NCI-H526 (cell line): ENCODE measurements around the gene PCBP1.
"Not testable (repeated sequence)": the region's sequence is repeated elsewhere in the genome, so short reads cannot be mapped to it uniquely, and the experiment has no call there.

ENCODE experiments used
- DNase-seq, 2 experiments: peaks; one replicate each; lab custom pipeline; 2025; lab: John Stamatoyannopoulos, UW

PCBP1 gene

DNA sequence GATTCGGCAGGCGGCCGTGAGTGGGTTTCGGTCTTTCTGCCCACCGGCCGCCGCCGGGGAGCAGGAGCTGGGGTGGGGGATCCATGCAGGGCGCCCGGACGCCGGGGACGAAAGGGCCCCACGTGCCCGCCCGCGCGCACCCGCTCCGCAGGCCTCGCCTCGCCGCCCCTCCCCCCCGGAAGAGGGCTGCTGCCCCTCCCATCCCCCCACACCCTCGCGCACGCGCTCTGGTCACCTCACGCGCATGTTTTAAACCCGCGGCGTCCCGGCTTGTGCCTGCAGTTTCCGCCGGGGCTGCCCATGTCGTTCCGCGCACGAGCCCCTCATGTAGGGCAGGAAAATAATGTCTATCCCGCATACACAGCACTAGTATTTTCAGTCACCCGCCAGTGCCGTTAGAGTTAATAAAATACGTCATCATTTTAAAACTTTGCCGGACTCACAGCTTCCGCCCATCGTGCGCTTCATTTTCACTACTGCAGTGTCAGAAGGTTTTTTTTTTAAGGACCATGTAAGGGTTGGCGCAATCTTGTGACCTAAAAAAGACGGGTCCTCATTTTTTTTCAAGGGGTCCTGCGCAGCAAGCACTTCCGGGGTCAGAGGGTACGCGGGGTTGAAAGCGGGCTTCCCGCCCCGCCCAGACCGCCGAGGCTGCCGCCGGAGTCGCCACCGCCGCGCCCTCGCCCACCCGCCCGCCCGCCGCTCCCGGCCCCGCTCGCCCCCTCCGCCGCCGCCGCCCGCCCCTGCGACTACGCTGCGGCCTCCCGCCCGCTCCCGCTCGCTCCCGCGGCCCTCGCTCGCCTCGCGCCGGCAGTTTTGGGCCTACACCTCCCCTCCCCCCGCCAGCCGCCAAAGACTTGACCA is at the start of gene PCBP1:
Gene PCBP1, plus strand, starts transcription at position 640 of the 864 bp plus-strand sequence. CDS start 267 bp downstream, outside the sequence.
- peak; percentile 84 to 96 for DNase-seq

DNA sequence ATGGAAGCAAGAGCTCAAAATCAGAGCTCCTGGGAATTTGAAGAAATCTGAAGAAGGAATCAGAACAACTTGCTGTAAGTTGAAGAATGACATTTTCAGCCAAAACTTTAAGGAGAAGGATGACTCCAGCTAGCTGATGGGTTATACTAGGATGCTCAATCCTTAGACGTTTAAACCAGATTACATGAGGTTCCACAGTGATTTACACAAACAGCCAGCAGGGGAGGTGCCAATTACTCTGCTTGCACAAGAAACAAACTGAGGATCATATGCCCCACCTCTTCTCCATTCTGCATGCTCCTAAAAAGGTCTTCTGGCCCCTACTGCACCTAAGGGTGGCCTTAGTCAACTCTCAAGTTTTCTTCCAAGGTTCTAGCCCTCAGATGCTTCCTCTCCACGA is 47.9 kb upstream of the PCBP1 start:
- DNase-seq: no peak

DNA sequence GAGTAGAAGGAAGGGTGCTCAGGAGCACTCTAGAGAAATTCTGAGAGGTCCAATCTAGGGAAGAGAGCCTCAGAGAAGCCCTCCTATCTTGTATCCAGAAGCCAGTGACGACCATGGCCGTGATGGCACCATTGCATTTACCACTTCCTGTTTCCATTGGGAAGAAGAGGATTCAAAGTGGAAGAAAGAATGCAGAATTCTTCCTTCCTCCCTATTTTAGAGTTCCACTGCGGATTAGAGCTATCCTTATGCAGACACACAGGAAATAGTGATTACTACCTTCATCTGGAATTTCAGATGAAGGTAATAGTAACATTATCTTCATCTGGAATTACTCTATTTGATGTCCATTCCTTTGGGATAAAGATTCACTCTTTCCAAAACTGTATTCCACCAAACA is 45.6 kb upstream of the PCBP1 start:
- DNase-seq: no peak

DNA sequence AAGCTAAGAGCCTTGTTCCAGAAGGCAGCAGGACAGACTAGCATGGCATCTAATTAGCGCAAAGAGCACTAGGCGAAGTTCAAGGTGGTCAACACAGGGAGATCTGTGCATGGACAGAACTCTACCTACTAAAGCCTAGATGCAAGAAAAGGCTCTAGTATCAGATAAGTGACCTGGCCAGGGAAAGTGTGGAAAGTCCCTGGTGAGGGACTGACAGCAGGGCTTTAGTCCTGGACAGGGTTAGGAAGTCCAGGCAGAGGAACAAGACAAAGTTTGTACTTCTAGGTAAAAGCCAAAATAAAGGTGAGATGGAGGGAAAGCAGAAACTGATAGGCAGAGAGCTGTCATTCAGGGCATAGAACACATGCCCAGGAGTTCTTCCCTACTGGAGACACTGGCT is 45.0 kb upstream of the PCBP1 start:
- DNase-seq: no peak

DNA sequence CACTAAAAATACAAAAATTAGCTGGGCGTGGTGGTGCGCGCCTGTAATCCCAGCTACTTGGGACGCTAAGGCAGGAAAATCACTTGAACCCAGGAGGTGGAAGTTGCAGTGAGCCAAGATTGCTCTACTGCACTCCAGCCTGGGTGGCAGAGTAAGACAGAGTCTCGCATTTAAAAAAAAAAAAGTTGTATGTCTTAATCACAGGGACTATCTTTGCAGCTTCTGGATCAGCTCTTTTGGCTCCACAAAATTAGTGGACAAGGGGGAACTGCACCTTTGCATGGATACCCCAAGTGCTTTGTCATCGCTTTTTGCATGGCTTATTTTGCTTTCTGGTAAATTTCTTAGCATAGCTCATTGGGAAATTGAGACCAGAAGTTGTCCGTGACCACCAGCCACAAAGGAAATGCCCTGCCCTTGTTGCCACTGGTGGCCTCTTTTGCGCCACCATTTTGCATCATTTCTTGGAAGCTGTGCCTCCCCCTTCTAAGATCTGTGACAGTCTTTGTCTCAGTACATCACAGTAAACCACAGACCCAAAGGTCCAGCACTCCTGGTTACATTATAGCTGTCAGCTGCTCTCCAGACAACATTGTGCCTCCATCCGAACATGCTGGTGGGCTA is 43.9 kb upstream of the PCBP1 start:
- DNase-seq: no peak

DNA sequence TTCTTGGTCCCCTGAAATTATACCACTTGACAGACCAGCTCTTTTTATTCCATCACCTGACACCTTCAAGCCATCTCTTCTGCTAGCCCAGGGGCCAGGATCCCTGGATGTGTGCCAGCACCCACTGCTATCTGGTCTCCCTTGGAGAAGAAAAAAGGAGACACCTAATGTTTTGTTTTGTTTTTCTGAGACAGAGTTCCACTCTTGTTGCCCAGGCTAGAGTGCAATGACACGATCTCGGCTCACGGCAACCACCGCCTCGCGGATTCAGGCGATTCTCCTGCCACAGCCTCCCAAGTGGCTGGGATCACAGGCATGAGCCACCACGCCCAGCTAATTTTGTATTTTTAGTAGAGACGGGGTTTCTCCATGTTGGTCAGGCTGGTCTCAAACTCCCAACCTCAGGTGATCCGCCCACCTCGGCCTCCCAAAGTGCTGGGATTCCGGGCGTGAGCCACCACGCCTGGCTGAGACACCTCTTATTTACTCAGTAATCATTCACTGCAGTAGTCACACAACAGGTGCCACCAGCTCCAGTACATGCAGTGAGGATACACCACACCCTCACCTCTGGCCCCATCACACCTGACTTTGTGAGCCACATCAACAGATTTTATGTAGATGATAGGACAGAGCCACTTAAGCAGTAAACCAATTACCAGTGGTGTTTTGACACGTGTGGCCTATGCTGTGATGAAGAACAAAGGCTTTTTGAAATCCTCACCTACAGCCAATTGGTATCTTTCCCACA is 42.8 kb upstream of the PCBP1 start:
- no peak for DNase-seq

DNA sequence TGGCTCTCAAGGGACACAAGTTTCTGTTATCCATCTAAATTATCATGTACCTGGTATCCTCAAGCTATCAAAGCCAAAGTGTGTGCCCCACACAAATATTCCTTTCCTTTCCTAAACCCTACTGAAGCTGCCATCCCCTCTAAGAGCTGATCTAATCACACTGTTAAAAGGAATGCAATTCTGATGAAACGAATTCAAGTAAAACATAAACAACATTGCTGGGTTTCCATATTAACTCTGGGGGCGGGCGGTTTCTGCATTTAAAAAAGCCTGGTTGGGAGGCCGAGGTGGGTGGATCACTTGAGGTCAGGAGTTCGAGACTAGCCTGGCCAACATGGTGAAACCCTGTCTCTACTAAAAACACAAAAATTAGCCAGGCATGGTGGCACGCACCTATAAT is 41.9 kb upstream of the PCBP1 start:
- no peak for DNase-seq

DNA sequence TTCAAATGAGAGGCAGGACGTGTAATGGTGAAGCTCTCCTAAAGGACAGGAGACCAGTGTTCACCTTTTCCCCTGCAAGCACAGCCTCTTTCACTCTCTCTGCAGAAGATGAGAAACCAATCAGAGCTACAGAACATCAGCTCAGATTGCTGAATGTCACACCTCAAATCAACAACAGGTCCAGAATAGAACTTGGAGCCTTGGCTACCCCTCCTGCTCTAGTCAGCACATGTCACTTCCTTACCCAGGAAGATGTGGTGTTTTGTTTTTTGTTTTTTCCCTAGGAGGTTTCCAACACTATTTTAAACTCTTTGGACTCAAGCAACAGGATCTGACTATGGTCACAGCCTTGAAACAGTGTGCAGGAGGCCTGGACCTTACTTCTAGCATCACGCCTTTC is 41.3 kb upstream of the PCBP1 start:
- DNase-seq: no peak

DNA sequence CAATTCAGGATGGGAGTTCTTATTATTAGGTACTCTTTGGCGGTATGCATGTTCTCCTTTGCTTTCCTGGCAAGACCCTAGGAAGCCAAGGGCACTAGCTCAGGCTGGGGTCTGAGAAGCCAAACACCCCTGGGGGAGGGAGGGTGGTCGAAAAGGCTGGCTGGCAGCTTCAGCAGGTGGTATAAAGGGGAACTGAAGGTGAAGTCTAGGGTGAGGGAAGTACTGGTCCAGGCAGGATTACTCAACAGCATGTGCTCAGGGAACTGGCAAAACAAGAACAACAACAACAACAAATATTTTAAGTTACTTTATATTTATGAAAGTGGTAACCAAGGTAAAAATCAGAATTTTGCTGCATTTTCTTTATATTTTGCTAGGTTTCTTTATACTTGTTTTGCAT is 40.7 kb upstream of the PCBP1 start:
- DNase-seq: no peak

DNA sequence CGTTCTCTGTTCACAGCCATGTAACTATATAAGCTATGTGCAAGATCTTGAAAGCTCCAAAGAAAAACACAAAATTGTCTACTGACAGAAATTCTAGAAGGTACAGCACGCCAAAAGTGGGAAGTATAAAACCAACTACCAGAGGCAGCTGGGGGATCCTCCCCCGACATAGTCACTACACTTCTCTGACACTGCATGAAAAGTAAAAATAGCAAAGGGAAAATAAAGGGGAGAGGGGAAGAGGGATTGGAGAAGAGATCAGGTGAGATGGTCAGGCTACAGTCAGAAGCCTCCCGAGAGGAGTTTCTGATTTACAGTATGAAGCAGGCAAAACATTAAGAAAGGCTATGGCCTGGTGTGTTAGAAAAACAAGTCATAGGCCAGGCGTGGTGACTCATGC is 39.8 kb upstream of the PCBP1 start:
- no peak for DNase-seq

DNA sequence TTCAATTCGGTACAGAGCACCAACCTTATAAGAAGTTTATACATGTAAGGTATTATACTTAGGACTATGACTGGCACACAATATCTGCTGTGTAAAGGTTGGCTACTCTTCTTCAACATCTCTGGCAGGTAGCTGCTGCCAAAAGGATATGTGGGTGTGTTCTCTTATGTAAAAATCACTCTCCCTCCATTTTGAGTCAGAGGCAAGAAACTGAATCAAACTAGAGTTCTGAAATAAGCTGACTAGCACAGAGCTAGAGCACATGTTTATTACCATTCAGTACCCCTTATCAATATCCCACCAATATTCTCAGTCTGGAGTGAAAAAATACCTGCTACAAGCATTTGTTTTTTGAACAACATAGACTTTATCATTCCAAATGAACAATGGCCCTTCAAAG is 38.0 kb upstream of the PCBP1 start:
- DNase-seq: no peak

DNA sequence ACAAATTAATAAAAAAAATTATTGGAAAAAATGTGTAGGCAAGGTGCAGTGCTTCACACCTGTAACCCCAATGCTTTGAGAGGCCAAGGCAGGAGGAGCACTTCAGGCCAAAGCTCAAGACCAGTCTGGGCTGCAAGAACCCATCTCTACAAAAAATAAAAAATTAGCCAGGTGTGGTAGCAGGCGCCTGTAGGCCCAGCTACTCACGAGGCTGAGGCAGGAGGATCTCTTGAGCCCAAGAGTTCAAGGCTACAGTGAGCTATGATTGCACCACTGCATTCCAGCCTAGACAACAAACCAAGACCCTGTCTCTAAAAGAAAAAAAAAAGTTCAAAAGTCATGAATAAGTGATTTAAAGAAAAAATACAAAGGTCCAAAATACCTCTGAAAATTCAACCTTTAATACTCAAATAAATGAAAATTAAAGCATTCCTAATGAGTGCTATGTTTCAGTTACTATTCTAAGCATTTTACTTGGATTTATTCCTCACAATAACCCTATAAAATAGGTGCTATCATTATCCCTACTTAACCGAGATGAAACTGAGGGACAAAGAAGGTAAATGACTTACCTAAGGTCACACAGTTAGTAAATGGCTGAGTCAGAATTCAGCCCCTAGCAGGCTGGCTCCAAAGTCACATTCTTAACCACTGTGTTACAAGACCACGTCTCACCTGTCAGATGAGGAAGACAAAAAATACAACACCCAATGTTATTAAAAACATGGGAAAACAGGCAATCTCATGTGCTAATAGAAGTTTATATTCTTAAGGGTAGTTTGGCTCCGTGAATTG is 36.4 kb upstream of the PCBP1 start:
- DNase-seq: no peak

DNA sequence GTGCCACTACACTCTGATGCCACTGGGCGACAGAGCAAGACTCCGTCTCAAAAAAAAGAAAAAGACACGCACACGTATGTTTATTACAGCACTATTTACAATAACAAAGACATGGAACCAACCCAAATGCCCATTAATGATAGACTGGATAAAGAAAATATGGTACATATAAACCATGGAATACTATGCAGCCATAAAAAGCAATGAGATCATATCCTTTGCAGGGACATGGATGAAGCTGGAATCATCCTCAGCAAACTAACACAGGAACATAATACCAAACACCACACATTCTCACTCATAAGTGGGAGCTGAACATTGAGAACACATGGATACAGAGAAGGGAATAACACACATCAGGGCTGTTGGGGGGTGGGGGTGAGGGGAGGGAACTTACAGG is 32.0 kb upstream of the PCBP1 start:
- DNase-seq: not testable (repeated sequence)

DNA sequence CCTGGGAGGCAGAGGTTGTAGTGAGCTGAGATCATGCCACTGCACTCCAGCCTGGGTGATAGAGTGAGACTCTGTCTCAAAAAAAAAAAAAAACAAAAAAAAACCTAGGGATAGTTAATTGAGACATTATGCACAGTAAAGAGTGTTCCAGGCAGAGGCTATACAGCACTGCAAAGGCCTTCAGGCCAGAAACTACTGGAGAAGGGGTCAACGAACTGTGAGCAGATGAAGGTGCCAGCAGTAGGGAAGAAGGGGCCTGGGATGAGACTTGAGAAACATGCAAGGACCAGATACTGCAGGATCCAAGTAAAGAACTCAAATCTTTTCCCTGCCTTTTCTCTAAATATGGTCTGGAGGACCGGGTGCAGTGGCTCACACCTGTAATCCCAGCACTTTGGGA is 26.0 kb upstream of the PCBP1 start:
- no peak for DNase-seq

DNA sequence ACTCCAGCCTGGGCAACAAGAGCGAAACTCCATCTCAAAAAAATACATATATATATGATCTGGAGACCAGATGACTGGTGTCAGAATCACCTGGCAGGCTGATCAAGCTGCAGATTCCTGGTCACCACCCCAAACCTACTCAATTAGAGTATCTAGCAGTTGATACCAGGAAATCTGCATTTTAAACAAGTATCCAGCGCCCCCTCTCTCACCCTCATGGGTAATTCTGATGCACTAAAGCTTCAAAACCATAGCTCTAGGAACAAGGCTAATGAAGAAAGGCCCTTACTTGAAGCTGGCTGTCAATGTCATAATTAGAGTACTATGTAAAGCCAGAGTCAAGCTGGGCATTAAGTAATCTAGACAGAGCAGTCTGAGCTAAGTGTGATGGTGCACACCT is 25.0 kb upstream of the PCBP1 start:
- no peak for DNase-seq

DNA sequence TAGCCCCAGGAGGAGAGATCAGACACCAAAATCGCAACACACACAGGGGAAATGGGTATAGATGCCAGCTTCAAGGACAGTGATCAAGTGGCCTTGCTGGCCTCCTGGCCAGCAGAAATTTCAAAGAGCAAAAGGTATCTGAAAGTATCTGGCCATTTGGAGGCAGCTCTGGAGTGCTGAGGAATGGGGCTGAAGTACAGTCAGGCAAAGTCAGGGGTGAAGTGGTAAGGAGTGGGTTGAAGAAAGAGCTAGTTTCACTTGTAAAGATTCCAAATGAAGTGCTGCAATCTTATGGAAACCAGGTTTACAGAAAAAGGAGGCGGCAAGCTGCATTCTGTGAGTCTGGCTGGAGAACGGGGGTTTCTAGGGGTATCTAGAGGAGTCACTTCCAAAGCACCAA is 19.2 kb upstream of the PCBP1 start:
- no peak for DNase-seq

DNA sequence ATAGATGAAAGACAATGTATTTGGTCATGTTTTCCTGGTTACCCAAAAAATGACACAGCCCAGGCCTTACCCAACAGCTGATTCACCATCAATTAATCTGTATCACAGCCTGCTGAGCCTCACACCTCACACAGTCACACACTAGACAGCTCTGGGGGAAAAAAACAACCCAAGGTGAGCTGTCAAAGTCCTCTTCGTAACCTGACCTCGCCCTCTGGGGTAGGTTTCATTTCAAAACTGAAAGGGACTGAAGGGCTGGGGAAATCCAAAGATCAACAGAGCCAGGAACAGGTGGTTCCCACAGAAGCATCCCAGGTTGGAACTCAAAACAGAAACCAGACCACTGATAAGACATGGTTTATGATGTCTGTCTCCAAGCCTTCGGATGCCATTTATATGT is 18.2 kb upstream of the PCBP1 start:
- no peak for DNase-seq

DNA sequence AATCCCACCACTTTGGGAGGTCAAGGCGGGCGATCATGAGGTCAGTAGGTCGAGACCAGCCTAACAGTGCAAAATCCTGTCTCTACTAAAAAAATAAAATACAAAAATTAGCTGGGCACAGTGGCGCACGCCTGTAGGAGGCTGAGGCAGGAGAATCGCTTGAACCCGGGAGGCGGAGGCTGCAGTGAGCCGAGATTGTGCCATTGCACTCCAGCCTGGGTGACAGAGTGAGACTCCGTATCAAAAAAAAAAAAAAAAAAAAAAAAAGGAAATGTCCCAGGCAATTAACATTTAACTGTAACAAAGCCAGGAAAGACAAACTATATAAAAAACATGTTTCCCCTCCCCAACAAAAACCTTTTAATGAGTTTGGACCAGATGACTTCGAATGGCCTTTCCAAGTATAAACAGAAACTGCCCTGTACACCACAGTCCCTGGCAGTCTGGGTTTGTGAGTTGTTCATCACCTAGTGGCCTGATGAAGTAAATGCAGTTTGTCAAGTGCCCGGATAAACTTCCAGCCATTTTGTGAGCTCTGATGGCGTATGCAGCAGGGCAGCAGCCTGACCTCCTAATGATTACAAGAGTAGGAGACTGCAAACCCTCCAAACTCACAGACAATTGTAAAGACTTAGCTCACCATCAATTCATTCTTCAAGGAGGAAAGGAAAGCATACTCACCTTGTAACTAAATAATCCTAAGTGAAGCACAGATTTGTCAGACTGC is 16.6 kb upstream of the PCBP1 start:
- DNase-seq: peak; percentile 36 to 84

DNA sequence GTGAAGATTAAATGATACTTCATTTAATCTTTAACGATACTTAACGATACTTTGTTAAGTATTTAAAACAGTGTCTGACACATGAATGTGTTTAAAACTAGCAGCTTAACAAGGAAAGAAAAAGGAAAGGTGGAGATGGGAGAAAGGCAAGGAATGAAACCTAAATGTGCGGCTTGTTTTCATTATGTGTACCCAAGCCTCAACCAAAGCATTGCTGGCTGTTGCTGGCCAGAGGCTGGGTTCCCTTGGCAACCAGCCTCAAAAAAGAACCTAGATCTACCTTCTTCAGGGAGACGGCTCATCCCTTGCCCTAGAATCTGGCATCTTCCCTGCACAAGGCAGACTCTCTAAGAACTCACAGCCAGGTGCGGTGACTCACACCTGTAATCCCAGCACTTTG is 13.8 kb upstream of the PCBP1 start:
- DNase-seq: no peak

DNA sequence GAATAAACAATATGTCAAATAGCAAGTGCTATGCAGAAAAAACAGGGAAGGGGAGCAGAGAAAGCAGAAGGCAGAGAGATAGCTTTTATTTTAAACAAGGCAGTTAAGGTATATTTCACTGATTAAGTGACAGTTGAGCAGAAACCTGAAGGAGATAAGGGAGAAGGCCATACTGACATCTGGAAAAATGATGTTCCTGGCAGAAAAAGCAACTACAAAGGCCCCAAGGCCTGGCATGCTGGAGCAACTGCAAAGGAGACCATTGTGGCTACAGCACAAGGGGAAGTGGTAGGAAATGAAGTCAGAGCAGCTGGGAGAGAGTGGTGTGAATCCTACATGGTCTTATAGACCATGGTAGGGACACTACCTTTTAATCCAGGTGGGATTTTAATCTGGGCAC is 8.9 kb upstream of the PCBP1 start:
- no peak for DNase-seq

DNA sequence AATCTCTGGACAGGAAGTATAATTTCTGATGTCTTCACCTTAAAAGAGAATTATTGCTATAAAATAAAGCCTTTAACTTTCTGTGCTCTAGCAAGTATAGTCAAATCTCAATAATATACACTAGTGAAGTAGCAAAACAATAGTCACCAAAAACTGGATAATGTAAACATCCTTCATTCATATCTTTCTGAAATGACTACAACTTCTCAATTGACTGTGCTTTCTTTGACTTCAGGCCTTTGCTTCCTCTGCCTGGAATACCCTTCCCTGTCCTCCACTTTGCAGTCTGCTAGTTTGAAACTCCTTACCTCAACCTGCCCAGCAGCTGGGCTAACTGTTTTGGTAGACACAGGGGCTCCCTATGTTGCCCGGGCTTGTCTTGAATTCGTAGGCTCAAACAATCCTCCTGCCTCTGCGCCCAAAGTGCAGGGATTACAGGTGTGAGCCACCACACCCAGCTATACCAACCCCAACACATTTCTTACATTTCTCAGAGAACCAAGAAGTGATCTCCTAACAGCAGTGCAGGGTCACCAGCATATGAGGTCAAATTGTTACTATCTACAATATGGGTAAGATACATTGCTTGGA is 6.6 kb upstream of the PCBP1 start:
- no peak for DNase-seq
